SIG-M5 treated with dmso at 0.1 percent for 504 hours (cell line): ENCODE results near the gene THEMIS.
"Not testable (repeated sequence)": the region's sequence is repeated elsewhere in the genome, so short reads cannot be mapped to it uniquely, and the experiment has no call there.

Experiments used
- DNase-seq: peaks from one replicate; lab custom pipeline; 2025; ENCODE audit not compliant: unreplicated experiment; lab: John Stamatoyannopoulos, UW

The THEMIS gene

GRCh38 chr6:127900935-127901334, at the start of gene THEMIS:
Gene THEMIS (minus strand): TSS chr6:127901058. CDS start chr6:127900932, 126 bp downstream.
- no peak for DNase-seq

- no peak for DNase-seq
These were observed 48.4 kb upstream of the THEMIS start for GRCh38 chr6:127949251-127949650.

GRCh38 chr6:127946388-127946787, 45.5 kb upstream of the THEMIS start:
- no peak for DNase-seq

- no peak for DNase-seq
These were observed 44.7 kb upstream of the THEMIS start for GRCh38 chr6:127945434-127946097.

- DNase-seq: no peak
These were observed 40.4 kb upstream of the THEMIS start for GRCh38 chr6:127941228-127941627.

GRCh38 chr6:127939442-127940066, 38.7 kb upstream of the THEMIS start:
- no peak for DNase-seq

GRCh38 chr6:127938701-127939100, 37.8 kb upstream of the THEMIS start:
- DNase-seq: no peak

GRCh38 chr6:127937747-127938146, 36.9 kb upstream of the THEMIS start:
- no peak for DNase-seq

- no peak for DNase-seq
These were observed 36.2 kb upstream of the THEMIS start for GRCh38 chr6:127937102-127937501.

GRCh38 chr6:127934956-127935355, 34.1 kb upstream of the THEMIS start:
- DNase-seq: no peak

GRCh38 chr6:127933852-127934840, 33.3 kb upstream of the THEMIS start:
- DNase-seq: no peak

- DNase-seq: no peak
These were observed 32.3 kb upstream of the THEMIS start for GRCh38 chr6:127933137-127933536.

GRCh38 chr6:127932708-127933107, 31.9 kb upstream of the THEMIS start:
- DNase-seq: no peak

GRCh38 chr6:127926441-127926840, 25.6 kb upstream of the THEMIS start:
- not testable (repeated sequence) for DNase-seq

GRCh38 chr6:127924440-127924839, 23.6 kb upstream of the THEMIS start:
- DNase-seq: no peak

- DNase-seq: no peak
These were observed 23.2 kb upstream of the THEMIS start for GRCh38 chr6:127924031-127924430.

GRCh38 chr6:127923135-127923534, 22.3 kb upstream of the THEMIS start:
- no peak for DNase-seq

- DNase-seq: no peak
These were observed 21.1 kb upstream of the THEMIS start for GRCh38 chr6:127921982-127922381.

- DNase-seq: no peak
These were observed 19.9 kb upstream of the THEMIS start for GRCh38 chr6:127920804-127921203.

GRCh38 chr6:127918506-127919427, 17.9 kb upstream of the THEMIS start:
- DNase-seq: no peak

- DNase-seq: no peak
These were observed 16.9 kb upstream of the THEMIS start for GRCh38 chr6:127917766-127918165.
